ENCODE measurements around the gene TXNDC16.

GRCh38 chr14:52583544-52583943 lies 31.2 kb upstream of the TXNDC16 start:
- no peak for TF ChIP-seq CTCF (IDR thresholded peaks at IDR 0.05)
- TF ChIP-seq POLR2A (IDR thresholded peaks at IDR 0.05): no peak
